GM19324 (cell line): ENCODE data around the gene TXNDC16.

Experiments
- ATAC-seq: cut with Tn5 transposase; IDR thresholded peaks from one replicate; pipeline ENCODE4 v1.9.1; 2021; ENCODE audit warnings: mild to moderate bottlenecking, moderate library complexity; ENCODE audit not compliant: unreplicated experiment, low FRiP score

The TXNDC16 gene

DNA sequence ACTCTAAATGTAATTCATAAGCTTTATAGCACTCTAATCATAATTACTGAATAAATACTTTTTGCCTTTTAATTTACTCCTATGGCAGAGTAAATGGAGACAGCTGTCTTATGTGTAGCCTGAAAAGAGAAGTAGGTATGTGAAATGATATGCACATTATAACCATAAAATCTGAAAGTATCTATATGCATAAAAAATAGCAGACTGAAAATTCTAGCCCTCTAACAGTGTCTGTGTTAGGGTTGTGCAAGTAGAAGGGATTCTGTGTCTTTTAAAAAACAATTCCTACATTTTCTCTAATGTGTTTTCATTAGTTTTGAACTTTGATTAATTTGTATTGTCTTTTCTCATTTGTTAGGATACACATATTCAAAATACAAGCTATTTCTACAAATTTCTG is 94.9 kb downstream of the TXNDC16 start:
- no peak for ATAC-seq

DNA sequence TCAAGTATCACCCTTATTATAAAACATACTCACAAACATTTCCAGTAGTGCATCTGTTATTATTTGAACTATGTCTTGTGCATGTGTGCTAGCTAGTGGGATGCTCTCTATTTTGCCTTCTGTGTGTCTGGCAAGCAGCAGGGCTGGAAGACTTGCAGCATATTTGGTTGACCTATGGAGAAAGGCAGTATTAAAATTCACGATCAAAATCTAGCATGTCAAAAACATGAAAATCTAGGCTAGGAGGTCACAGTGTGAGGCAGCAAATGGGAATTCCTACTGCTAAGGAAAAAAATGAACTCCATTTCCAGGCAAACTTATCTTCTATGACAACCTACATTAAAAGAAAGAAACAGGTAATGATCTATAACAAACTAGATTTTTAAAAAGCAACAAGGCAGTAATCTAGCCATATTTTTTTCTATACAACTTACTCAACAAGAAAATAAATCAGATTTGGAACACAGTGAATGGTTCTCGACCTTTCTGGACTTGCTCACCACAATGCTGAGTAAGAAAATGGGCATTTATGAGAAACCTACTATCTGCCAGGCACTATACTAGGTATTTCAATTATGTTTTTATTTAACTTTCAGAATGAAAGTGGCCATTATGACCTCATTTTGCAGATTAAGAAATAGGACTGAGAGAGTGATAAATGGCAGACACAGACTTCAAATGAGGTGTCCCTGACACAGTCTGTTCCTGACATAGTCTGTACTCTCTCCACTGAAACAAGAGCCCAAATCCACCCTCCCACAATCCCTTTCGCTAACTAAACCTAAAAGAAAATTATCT is 96.8 kb downstream of the TXNDC16 start:
- ATAC-seq = no peak

DNA sequence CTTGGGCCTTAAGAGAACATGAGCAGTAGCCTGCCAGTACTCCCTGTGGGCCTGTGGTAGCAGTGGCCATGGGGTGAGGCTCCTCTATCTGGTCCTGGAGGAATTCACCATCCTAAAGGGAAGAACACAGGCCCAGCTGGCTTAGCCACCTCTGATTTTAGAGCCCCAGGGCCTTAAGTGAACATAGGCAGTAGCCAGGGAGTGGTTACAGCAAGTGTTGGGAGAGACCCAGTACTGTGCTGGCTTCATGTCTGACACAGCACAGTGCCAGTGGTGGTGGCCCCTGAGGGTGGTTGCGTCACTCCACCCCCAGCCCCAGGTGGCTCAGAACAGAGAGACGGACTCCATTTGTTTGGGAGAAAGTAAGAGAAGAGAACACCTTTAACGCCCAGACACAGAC is 105.1 kb downstream of the TXNDC16 start:
- no peak for ATAC-seq

DNA sequence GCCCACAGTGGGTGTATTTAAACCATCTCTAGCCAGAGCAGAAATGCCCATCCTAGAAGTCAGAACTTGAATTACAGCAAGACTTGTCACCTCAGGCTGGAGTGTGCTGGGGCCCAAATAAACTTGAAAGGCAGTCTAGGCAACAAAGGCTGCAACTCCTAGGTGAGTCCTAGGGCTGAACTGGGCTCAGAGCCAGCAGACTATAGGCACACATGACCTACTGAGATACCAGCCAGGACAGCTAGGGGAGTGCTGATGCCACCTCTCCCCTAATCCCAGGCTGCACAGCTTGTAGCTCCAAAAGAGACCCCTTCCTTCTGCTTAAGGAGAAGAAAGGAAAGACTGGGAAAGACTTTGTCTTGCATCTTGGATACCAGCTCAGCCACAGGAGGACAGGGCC is 106.0 kb downstream of the TXNDC16 start:
- no peak for ATAC-seq

DNA sequence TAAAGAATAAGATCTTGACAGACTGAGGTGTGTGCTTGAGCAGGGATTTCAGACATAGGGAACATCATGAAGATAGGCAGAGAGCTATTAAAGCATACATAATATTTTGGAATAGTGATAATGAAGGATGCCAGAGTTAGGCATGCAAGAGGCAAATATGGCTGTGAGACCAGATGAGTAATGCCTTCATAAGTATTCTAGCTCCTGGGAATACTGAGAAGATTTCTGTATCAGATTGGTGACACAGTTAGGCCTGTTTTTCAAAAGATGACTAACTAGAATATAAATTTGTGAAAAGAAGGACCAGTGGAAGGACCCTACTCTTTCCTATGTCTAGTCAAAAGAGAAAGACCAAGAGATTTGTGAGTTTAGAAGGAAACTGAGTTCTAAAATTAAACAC is 108.8 kb downstream of the TXNDC16 start:
- ATAC-seq = no peak

DNA sequence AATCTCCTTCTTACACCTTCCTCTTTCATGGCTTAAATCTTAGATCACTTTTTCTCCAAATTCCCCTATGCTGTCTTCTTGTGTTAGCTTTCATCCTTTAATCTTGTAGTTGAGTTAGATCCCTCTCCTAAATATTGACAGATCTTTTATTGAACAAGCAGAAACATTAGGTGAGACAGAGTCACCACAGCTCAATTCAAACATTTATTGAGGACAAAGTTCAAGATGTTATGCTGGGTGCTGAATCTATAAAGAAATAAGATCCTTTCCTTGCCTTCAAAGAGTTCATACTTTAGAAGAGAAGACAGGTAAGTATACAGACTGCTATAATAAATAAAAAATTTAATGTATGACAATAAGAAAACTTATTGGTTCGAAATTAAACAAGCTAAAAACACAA is 109.7 kb downstream of the TXNDC16 start:
- ATAC-seq = no peak

DNA sequence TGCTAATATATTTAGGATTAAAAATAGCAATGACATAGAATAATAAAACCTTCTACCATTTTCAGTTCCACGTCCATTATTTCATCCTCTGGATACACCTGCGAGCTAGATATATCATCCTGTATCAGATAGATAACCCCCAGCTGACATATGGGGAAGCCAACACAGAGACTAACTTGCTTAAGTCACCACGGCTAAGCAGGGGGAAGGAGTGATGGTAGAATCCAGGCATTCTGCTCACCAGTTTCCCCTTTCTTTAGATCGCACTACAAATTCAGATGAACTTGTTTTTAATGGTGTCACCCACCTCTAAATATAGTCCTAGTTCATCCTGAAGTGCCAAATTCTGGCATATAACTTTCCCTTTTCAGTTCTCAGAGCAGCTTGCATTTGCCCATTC is 110.1 kb downstream of the TXNDC16 start:
- no peak for ATAC-seq

DNA sequence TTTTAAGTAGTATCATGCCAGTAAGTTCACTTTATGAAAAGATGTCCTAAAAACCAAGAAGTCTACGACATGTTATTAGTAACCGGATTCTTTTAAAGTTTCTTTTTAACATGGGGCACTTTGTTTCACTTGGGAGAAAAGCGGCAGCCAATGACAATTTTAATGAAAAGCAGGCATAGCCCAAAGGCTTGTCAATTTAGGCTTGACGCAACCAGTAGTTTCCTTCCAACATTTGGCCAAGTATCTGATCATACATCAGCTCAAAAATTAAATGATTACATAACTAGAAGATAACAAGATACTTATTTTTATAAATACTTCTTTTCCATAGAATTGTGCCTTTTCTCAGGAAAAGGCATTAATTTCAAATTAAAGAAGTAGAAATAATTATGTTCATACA is 112.8 kb downstream of the TXNDC16 start:
- no peak for ATAC-seq

DNA sequence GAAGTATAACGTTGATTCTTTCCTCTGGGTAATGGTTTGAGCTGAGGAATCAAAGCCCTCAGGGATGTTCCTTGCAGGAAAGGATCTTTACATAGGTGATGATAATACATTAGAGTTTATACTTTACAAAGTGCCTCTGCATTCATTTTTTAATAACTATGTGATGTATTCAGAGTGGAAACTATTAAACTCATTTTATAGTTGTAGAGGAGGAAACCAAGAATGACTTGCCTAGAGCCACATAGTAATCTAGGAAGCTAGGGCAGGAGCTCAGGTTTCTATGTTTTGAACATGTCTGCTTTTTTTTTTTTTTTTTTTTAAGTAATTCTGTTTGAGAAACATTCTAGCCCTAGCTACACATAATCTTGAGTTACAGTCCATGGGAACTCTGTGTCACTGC is 117.3 kb downstream of the TXNDC16 start:
- no peak for ATAC-seq

DNA sequence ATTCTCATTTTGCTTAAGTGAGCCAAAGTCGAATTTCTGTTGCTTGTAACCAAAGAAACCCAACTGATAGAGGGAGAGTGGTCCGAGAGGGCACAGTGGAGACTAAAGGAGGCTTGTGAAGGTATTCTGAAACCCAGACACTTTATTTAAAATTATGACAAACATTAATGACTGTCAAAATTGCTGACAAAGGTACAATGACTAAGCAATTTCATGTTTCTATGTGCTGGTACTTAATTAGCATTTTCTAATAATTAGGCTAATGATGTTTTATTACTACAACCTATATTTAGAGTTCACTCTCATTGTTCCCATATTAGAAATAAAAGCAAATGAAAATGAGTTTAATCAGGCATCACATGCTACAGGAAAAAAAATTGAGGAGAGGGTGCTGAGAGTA is 121.8 kb downstream of the TXNDC16 start:
- no peak for ATAC-seq

DNA sequence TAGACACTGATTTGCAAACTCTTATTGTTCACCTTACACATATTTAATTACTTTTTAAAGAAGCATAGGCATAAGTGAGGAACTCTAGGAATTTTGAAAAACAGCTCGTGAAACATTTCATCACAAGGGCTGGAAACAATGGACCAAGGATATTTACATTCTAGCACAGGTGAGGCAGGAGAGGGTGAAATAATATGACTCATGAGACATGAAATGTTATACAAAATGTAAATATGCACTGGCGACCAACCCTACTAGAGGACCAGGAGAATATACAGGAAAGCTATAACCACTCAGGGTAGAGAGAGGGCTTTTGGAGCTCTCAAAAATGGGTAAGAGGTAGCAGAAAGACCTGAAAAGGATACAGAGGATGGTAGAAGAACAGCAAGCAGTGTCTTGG is 122.9 kb downstream of the TXNDC16 start:
- no peak for ATAC-seq

DNA sequence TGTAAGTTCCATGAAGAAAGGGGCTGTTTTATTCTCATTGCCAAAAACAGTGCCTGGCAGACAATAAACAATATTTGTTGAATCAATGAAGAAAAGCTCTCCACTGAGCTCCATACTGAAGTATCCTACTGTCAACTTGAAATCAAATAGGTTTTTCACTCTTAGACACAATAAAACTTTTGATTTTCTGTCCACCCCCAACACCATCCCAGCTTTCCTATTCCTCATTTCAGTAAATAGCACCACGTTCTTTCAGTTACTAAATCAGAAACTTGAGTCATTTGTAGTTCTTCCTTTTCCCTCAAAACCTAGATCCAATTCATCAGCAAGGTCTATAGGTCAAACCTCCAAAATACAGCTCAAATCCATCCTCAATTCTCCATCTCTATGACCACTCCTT is 124.8 kb downstream of the TXNDC16 start:
- ATAC-seq = no peak

DNA sequence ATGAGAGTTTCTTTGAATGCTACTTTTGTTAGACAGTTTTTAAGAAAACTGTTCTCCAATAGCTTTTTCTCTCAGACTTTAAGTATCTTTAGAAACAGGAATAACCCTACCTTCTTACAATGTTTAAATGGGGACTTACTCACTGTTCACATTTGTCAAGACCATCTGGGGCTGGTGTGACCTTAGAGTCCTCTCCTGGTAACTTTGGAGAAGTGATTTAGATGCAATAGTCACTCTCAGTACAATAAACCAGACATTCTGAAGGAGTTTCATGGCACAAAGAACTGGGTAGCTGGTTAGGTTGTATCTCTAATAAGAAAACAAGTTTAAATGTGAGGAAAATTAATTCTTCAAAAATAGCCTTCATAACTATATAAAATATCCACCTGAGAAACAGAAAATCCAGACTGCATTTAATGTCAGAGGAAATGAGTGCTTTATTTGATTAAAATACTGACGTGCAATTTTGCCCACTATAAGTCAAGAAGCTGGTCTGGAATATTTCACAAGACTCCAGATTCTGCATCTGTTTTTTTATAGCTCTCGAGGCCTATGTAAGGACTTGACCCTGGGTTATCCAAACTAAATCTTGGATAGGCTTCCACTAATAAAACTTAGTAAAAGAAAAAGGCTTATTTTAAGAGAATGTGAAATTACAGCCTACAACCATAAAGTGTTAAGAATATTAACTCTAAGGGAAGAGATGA is 129.5 kb downstream of the TXNDC16 start:
- ATAC-seq = no peak

DNA sequence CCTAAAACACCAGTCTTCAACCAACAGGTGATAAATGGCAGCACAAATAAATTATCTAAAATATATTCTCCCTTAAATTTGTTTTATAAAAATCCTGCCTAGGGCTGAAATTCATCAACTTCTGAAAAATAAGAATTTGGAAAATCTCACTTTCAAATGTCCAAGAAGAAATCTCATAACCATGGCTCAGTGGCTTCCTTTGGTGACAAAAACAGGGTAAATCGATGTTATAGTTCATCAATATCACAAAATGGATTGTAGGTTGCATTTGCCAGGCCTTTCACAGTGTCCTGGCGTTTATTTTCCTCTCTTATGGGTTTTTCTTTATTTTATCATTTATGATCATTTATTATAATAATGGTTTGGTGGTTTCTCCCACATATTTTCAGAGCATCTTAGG is 135.2 kb downstream of the TXNDC16 start:
- no peak for ATAC-seq

DNA sequence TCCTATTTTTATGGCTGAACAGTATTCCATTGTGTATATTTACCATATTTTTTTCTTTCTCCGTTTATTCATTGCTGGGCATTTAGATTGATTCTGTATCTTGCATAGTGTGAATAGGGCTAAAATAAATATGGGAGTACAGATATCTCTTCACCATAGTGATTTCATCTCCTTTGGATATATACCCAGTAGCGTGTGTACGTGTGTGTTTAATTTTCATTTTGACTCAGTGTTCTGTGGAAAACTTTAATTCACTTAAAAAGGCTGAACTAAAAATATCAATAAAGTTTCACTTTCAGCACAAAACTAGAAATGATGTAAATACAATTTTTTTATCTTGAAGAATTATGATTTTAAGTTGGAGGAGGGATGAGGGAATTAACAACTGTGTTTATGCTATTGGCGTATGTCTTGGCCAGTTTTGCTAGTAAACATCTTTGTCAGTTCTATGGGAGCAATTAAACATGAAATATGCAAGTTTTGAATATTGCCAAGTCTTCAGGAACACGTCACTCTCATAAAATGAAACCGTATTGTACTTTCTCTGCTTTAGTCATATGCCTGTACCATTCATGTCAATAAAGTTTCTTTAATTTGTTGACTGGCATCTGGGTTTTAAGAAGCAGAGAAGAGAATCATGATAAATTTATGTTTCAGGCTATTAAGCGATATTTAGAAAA is 138.4 kb downstream of the TXNDC16 start:
- no peak for ATAC-seq

DNA sequence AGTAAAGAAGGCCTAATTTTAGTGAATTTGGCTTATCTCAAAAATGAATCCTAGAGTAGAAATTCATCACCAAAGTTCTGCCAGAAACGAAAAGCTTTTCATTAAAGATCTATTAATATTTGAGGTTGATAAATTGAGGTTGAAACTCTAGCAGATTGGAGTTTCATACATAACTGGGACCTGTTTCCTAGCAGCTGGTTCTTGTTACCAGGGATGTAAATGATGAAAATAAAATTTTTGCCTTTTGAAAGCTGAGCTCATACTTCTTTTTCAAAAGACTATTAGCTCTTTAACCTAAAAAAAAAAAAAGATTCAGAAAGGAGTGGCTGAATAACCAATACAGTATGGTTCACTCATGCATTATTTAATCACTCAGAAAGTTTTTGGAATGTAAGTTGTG is 139.9 kb downstream of the TXNDC16 start:
- ATAC-seq = no peak

DNA sequence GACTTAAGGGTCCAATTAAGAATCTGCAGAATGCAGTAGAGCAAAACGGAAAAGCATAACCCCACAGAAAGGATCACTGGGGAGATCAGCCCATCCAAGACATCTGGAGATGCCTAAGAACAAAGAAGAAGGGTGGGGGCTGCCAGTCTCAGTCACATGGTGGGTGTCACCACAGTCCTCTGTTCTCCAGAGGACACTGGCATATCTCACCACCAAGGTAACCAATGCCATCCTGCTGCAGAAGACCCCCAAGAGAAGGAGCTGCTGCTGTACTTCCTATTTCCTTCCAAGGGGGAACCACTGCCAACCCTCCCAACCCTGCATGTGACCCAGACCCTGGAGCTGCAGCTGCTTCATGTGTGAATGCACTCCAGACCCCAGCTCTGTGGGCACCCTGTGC is 147.0 kb downstream of the TXNDC16 start:
- no peak for ATAC-seq

DNA sequence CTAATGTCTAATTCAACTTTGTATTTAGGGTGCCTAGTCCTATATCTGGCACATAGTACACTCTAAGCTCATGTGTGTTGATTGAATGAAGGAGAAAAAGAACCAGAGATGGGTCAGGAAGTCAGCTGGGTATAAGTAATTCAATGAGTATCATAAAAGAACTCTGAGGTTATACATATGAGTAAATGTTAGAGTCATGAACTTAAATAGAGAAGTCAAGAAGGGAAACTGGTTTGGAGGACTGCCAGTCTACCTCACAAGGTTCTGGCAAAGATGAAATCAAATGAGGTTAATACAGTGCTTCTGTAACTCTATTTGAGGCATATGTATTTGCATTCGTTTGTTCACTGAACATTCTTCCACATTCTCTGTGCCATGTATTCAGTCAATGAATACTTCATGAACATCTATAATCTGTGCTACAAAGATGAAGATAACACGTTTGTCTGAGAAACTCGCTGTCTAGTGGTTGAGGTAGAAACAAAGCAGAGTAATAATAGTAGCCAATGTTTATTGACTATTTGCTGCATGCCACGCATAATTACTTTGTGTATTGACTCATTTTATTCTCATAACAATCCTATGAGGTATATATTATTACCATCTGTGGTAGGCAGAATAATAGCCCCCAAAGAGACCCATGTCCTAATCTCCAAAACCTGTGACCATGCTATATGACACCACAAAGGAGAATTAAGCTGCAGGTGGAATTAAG is 149.3 kb downstream of the TXNDC16 start:
- ATAC-seq = peak; percentile 41

DNA sequence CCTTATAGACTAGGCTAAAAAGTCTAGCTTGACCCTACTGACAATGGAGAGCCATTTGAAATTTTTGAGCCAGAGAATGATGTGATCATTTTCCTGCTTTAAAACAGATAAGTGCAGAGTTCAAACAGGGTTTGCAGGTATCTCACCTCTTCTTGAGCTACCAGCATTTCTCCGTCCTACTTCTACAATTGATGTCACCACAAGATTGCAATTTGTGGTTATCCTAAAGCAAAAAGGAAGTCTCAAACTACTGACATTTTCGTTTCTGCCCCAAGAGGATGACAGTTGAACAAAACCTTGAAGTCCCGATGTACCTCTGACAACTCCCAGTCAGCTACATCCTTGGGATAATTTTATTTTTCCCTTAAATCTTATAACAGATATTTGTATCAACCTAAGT is 151.5 kb downstream of the TXNDC16 start:
- no peak for ATAC-seq

DNA sequence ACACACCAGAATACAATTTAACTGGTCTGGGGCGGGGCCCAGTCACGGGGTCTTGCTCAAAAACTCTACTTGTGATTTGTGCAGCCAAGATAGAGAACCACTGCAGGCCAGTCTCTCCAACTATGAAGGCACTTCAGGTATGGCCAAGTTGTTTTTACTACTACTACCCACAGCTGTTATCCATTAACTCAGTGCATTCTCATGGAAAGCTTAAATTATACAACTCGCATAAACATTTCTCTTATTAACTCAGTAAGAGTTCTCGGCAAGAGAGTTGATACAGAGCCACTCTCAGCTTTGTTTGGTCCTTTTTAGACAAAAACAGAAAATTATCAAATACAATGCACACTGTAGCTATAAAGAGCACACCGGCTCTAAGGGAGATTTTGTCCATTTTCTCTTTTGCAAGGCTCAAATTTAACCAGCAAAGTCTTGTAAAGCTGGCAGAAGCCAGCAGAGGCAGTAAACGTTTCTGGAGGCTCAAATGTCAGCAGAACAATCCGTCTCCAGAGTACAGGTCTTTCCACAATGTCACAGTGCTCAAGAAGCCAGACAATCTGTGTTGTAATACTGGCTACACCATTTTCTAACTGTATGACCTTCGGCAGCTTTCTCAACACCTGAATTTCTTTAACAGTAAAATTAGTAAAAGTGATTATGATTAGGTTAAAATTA is 152.2 kb downstream of the TXNDC16 start:
- no peak for ATAC-seq
